Measurements from ENCODE around the gene DRD5. TPM values are rescaled to one million over a fixed set of nuclear protein-coding genes. Genes with fewer than 3 reads are reported as not detected.

The DRD5 gene
- total and polyA plus RNA-seq, 2 donors (not counting 3 experiments of a cell fraction or from before 2014, with no cell fraction given), result not detected

DNA sequence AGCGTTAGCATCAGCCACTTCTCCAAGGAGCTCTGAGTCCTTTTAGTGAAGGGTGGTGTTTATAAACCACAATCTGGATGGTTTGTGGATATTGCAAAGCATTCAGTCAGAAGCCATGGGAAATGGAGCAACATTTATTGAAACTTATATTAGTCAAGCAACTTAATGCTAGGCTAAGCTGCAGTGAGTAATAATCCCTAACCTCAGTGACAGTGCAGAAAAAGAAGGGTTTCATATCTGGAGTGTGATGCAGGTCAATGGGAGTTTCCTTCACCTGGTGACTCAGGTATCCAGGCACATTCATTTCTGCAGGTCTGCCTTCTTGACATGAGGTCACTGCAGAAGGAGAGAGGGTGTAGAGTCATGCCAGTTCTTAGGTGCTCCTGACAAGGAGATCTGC lies 10.4 kb upstream of the DRD5 start:
- no TSS peak for BruUV-seq (replicated peaks)
- no peak for TF ChIP-seq EZH2 (IDR thresholded peaks at IDR 0.05; ENCODE audit: borderline replicate concordance, low read depth, low read length, severe bottlenecking)
- TF ChIP-seq, protein P1, sequence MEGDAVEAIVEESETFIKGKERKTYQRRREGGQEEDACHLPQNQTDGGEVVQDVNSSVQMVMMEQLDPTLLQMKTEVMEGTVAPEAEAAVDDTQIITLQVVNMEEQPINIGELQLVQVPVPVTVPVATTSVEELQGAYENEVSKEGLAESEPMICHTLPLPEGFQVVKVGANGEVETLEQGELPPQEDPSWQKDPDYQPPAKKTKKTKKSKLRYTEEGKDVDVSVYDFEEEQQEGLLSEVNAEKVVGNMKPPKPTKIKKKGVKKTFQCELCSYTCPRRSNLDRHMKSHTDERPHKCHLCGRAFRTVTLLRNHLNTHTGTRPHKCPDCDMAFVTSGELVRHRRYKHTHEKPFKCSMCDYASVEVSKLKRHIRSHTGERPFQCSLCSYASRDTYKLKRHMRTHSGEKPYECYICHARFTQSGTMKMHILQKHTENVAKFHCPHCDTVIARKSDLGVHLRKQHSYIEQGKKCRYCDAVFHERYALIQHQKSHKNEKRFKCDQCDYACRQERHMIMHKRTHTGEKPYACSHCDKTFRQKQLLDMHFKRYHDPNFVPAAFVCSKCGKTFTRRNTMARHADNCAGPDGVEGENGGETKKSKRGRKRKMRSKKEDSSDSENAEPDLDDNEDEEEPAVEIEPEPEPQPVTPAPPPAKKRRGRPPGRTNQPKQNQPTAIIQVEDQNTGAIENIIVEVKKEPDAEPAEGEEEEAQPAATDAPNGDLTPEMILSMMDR (IDR thresholded peaks at IDR 0.05; ENCODE audit: extremely low read depth in 1 of 2, insufficient read depth in 1 of 2, low read depth in 1 of 2, low read length in 2 of 2), result no peak
- TF ChIP-seq GATA2 (IDR thresholded peaks at IDR 0.05; ENCODE audit: insufficient read depth, insufficient read length, low read depth, low read length), result no peak
- TF ChIP-seq, protein P2, sequence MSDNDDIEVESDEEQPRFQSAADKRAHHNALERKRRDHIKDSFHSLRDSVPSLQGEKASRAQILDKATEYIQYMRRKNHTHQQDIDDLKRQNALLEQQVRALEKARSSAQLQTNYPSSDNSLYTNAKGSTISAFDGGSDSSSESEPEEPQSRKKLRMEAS (IDR thresholded peaks at IDR 0.05; ENCODE audit: insufficient read depth, insufficient read length), result no peak
- no peak for TF ChIP-seq POLR2AphosphoS5 (IDR thresholded peaks at IDR 0.05; ENCODE audit: insufficient read depth, low read depth, low read length)
- TF ChIP-seq MYC (IDR thresholded peaks at IDR 0.05; ENCODE audit: low read depth, low read length), result no peak
- TF ChIP-seq JUN (IDR thresholded peaks at IDR 0.05; ENCODE audit: borderline replicate concordance, insufficient read depth, insufficient read length, low read depth), result no peak
- TF ChIP-seq POLR2A (IDR thresholded peaks at IDR 0.05; ENCODE audit: low read depth, low read length), result no peak
- TF ChIP-seq FOS (IDR thresholded peaks at IDR 0.05; ENCODE audit: borderline replicate concordance, insufficient read depth, low read length), result no peak
- H3K27ac ChIP-seq (ENCODE audit: insufficient read depth, low read depth, low read length), result no peak overlapping the region
- no peaks in the 10 kb centered on the region for H3K9me3 ChIP-seq (replicated peaks; ENCODE audit: control insufficient read depth, insufficient read depth, low read length)
- CTCF ChIA-PET, result no interaction called here
- dilution Hi-C loops (cut with MboI; ENCODE audit: extremely low pct_ligation_motif_present, low sequenced_read_pairs) (no loop called here), intact Hi-C loops (cut with micrococcal nuclease) (no loop called here)
- H3K4me2 ChIP-seq (ENCODE audit: insufficient read depth, low read length), result no peak overlapping the region
- no peaks in the 10 kb centered on the region for H3K79me2 ChIP-seq (ENCODE audit: control insufficient read depth, insufficient read depth, low read length)
- no peaks in the 10 kb centered on the region for H3K36me3 ChIP-seq (ENCODE audit: control insufficient read depth in 2 of 2, extremely low read depth in 1 of 2, insufficient read depth in 2 of 2, low read length in 2 of 2)
- no peaks in the 10 kb centered on the region for H4K20me1 ChIP-seq (replicated peaks; ENCODE audit: control insufficient read depth, extremely low read depth, insufficient read depth, low read length)
- DNase-seq (ENCODE audit: low read depth, low spot score) (no peak), FAIRE-seq (no peak)
- H2AFZ ChIP-seq (ENCODE audit: low read depth, low read length), result no peak overlapping the region
- no peak overlapping the region for H3K4me3 ChIP-seq (replicated peaks in 1 of 3; ENCODE audit: insufficient read depth in 1 of 3, low read depth in 1 of 3, low read length in 3 of 3)
- H3K9me1 ChIP-seq (replicated peaks; ENCODE audit: control insufficient read depth, extremely low read depth, insufficient read depth, low read length), result no peaks in the 10 kb centered on the region
- POLR2A ChIA-PET, result no interaction called here
- no peaks in the 10 kb centered on the region for H3K27me3 ChIP-seq (ENCODE audit: control insufficient read depth in 2 of 2, insufficient read depth in 2 of 2, low read length in 2 of 2)
- no peaks in the 10 kb centered on the region for H3K4me1 ChIP-seq (ENCODE audit: control insufficient read depth, extremely low read depth, insufficient read depth, low read length)
- H3K9ac ChIP-seq (replicated peaks; ENCODE audit: extremely low read depth, insufficient read depth, low read length), result no peak overlapping the region

Measured in endothelial cell of umbilical vein (primary cell).